ENCODE measurements around the gene GUCA1A.

Gene GUCA1A

GRCh38 chr6:42173101-42173500 is at the start of gene GUCA1A:
GUCA1A (plus strand) TSS chr6:42173364; CDS start chr6:42173614, 250 bp downstream.
- no peak for DNase-seq

DNA sequence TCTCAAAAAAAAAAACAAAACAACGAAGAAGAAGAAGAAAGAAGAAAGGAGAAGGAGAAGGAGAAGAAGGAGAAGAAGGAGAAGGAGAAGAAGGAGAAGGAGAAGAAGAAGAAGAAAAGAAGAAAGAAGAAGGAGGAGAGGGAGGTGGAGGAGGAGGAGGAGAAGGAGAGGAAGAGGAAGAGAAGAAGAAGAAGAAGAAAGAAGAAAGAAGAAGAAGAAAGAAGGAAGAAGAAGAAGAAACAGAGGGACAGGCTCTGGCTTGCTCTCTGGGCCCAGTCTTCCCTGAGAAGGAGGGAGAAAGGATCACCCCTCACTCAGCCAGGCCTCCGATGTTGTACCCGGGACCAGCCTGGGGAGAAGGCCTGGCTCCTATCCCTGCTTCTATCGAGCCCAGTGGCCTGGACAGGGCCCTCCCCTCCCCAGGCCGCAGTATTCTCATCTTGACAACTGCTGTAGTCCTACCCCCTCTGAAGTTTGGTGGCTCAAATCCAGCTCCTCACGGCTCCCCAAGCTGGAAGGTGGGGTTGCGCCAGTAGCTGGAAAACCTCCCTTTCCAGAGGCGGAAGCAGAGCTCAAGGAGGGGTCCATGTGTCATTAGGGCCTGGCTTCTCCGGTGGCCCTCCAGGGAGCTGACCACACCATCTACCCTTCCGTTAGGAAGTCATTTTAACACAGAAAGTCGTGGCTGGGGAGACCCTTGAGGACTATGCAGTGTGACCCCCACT is 49.6 kb upstream of the GUCA1A start:
- no peak for DNase-seq

GRCh38 chr6:42124223-42124836 is 48.8 kb upstream of the GUCA1A start:
- DNase-seq = no peak

- no peak for DNase-seq
Measured at GRCh38 chr6:42125231-42125630, 47.9 kb upstream of the GUCA1A start.

DNA sequence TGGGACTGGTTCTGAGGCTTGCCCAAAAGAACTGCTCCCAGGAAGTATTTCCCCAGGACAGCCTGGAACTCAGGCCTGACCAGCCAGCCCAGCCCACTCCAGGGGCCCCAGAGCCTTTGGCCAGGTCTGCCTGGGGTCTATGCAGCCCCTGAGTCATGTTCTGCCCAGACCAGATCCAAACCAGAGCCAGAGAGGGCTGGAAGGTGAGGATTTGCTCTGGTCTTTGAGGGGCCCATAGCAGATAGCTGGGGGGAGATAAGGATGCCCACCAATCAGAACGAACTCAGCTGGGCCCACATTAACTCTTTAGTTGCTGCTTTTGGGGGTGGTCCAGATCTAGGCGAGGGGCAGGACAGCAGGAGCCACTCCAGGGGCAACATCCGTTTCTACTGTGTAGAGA is 47.5 kb upstream of the GUCA1A start:
- DNase-seq = no peak

GRCh38 chr6:42128460-42129359 is 44.5 kb upstream of the GUCA1A start:
- no peak for DNase-seq

DNA sequence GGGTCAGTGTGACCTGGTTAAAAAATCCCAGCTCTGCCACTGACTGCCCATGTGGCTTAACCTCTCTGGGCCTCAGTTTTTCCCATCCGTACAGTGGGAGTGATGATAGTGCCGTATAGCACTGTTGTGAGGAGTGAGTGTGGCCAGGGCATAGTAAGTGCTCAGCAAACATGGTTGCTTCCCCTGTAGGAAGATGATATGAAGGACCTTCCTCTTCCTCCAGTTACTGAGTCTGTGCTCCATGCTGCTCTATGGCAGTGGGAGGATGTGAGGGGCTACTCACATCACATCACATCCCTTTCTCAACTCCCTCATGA is 43.8 kb upstream of the GUCA1A start:
- no peak for DNase-seq

- no peak for DNase-seq
Measured at GRCh38 chr6:42131531-42131930, 41.6 kb upstream of the GUCA1A start.

DNA sequence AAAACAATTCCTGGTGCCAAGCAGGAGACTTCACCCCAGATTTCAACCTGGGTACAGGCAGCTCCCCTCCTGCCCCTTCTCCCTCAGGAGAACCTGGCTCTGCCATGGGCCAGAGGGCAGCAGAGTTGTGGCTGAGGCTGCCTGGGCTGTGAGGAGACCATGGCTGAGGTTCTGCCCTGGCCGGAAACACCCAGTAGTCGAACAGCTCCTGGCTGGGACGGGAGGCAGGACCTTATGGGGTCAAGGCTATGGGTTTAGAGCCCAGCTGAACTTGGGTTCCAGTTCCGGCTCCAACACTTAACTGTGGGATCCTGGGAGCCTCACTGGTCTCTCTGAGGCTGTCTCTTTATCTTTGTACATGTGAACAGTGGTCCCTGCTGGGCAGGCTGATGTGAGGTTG is 39.2 kb upstream of the GUCA1A start:
- DNase-seq = no peak

DNA sequence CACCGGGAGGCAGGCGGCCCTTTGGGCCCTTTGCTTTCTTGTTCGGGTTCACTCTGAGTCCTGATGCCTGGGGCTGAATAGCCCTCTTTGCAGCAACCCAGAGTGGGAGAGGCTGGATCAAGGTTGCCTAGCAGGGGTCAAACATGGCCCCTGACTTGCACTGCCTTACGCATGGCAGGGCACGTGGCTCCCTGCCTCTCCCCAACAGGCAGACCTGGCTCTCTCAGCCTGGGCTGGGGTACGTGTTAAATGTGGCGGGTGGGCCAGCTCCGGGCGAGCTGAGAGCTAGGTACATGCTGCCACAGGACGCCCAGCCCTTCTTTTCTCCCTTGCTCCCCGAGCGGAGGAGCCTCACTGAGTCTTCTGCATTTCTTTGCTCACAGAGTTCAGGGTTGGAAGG is 38.0 kb upstream of the GUCA1A start:
- no peak for DNase-seq

DNA sequence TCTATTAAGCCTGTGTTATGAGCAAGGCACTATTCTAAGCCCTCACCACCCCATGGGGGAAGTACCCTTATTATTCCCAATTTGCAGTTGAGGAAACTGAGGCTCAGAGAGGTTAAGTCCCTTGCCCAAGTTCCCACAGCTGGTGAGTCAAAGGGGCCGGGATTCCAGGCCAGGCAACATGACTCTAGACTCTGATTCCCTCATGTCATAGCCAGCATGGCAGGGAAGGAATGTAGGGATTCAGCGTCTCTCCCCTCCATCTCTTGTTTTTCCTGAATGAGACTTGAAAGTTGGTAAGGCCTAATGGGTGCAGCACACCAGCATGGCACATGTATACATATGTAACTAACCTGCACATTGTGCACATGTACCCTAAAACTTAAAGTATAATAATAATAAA is 37.4 kb upstream of the GUCA1A start:
- DNase-seq = no peak

DNA sequence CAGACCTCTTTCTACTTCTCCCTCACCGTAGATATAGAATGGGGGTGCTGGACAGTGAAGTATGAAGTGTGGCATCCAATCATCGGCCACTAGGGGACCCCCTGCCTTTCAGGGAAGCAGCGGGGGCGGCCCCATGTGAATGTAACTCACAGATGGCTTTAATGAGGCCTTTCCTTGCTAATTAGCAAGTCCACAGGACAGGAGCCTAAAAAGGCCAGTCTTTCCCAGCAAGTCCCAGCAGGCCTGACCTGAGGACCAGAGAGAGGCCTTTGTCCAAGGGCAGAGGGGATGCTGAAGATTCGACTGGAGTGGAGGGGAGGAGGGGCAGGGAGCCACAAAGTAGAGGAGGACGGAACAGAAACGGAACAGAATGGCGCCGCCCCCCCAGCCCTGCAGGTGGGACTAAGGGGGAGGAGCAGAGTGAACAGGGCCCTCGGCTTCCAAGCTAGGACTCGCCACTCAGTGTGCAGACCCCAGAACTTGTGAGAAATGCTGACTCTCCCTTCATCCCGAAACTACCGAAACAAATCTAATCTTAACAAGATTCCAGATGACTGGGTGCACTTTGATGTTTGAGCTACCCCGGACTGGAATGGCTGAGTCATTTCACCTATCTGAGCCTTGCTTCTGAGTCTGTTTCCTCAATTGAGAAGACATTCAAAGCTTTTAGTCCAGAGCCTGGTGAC is 36.5 kb upstream of the GUCA1A start:
- no peak for DNase-seq

- no peak for DNase-seq
Measured at GRCh38 chr6:42137194-42137753, 35.9 kb upstream of the GUCA1A start.

DNA sequence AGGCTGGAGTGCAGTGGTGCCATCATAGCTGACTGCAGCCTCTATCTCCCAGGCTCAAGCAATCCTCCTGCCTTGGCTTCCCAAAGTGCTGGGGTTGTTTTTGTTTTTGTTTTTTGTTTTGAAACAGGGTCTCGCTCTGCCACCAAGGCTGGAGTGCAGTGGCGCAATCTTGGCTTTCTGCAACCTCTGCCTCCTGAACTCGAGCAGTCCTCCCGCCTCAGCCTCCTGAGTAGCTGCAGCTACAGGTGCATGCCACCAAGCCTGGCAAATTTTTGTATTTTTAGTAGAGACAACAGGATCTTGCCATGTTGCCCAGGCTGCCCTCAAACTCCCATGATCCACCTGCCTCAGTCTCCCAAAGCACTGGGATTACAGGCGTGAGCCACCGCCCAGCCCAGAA is 35.0 kb upstream of the GUCA1A start:
- no peak for DNase-seq

DNA sequence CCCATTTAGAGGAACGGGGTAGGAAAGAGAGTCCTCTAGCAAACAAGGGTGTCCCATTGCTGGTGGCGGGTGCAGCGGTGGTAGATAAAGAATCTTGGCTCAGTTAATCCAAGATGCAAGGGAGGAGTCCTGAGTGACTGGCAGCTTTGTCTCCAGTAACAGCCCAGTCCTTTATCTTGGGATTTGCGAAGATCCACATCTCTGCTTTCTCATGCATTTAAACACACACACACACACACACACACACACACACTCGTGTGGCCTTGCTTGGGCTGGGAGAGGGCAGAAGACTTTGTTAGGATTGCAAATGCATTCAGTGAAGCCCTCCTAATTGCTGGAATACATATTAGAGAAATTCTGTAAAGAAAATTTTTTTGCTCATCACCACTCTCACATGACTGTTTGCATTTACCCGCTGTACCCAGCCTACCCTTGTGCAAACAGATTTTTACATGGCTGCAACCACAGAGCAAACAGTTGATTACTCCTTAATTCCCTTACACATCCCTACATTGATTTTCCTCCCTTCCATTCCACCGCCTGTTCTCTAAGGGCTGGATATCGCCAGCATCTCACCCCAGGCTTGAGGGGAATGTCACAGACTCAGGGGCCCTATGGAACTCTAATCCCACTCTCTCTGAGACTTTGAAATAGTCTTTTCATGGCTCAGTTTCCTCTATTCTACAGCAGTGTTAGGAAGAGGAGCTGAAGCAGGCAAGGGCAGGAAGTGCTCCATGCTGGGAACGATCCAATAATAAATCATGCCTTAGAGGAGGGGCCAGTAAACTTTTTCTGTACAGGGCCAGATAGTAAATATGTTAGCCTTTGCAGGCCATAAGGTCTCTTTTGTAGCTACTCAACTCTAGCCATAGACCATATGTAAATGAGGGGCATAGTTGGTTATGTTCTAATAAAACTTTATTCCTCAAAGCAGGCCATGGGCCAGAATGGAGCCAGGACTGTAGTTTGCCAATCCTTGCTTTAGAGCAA is 34.2 kb upstream of the GUCA1A start:
- DNase-seq = no peak

DNA sequence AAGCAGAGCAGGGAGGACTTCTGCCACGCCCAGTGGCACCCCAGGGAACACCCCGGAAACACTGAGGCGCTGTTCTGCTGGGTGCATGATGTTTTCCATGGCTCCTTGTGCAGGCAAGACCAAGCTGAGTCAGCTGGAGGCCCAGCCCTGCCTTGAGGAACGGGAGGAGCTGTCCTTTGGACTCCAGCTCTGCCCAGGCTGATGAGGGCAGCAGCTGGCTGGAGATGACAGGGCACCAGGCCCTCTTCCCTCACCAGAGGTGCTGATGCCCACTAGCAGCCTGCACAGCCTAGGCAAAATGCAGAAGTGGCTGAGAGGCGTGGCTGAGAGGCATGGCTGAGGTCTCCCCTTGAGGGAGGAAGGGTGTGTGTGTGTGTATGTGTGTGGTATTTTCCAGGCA is 33.1 kb upstream of the GUCA1A start:
- DNase-seq = no peak

DNA sequence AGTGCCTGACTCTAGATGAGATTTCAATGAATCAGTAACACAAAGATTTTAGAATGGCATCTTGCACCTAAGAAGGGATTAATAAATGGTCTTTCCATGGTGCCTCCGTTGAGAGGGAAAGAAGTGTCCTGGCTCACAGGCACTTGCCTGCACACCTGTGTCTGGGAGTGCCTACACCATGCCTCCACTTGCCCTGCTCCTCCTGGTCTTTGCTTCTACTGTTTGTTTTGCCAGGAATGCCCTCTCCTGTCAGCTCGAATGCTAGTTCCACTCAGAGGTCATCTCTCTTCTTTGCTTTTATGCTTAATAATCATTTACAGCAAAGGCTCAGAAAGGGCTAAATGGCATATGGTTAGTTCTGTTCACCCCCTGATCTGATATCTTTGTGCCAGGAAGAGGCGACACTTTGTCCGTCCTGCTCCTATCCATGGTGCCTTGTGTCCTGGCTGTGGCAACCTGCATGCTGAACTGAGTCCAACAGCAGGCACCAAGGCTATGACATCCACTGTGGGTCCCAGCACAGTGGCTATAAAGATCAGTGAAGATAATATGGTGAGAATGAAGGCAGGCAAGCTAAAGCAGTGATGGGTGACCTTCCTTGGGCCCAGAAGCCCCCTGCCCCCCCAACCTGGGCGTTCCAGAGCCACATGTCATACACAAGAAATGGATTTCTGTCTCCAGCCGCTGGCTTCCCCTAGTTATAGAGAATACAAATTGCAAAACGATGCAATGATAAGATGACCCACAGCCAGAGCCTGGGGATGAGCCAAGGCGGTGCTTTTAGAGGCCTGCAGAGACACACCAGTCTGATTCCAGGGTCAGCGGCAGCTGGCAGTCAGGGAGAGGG is 32.2 kb upstream of the GUCA1A start:
- DNase-seq = no peak

- no peak for DNase-seq
Measured at GRCh38 chr6:42141603-42142117, 31.5 kb upstream of the GUCA1A start.

DNA sequence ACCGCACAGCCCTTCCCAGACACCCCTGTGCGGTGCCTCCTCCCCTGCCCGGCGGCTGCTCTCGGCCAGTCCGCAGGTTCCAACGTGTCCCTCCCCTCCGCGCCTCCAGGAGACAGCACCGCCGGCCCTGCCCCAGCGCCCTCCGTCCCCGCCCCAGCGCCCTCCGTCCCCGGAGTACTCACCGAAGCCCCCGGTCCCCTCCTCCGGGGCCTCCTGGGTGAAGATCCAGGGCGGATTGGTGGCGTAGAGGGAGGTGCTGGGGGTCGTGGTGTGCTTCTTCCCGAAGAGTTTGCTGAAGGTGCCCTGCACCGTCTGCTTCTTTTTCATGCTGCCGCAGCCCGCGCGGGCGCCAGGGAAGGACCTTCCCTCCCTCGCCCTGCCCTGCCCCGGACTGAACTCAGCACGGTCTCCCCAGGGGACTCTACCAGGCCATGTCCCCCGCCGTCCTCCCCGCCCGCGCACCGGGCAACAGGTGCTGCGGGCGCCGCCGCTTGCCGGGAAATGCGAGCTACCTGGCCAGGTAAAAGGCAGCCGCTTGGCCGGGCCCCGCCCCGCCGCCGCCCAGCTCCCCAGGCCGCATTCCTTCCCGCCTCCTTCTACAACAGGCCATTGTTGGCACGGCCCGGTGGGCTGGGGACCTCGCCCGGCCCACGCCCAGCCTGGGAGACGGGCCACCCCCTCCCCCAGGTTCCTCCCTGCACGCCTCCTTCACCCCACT is 30.9 kb upstream of the GUCA1A start, which contains the start of gene C6orf132:
C6orf132 (minus strand) TSS at position 503 of the 718 bp plus-strand sequence; CDS start at position 327, 176 bp downstream.
- DNase-seq = no peak

GRCh38 chr6:42147138-42147562 is 26.0 kb upstream of the GUCA1A start:
- no peak for DNase-seq
